Measurements from ENCODE around the gene CALCR.

DNA sequence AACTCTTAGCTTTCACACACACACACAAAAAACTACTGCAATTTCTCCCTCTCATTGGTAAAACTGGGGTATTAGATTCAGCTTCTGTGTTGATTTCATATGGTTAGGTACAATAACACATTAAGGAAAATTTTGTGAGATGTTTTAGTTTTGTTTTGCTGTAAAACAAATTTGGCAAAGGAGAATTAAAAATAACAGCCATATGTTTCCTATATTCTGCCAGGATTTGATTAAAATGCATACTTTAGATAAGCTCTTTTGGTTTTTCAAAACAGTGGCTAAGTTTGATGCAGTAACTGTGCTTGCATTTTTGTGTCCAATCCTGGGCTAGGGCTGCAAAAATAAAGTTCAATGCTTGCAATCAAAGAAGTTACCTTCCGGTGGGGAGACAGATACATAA, 126.3 kb downstream of the CALCR start:
- TF ChIP-seq POLR2A (IDR thresholded peaks at IDR 0.05): no peak
- TF ChIP-seq, protein P1, sequence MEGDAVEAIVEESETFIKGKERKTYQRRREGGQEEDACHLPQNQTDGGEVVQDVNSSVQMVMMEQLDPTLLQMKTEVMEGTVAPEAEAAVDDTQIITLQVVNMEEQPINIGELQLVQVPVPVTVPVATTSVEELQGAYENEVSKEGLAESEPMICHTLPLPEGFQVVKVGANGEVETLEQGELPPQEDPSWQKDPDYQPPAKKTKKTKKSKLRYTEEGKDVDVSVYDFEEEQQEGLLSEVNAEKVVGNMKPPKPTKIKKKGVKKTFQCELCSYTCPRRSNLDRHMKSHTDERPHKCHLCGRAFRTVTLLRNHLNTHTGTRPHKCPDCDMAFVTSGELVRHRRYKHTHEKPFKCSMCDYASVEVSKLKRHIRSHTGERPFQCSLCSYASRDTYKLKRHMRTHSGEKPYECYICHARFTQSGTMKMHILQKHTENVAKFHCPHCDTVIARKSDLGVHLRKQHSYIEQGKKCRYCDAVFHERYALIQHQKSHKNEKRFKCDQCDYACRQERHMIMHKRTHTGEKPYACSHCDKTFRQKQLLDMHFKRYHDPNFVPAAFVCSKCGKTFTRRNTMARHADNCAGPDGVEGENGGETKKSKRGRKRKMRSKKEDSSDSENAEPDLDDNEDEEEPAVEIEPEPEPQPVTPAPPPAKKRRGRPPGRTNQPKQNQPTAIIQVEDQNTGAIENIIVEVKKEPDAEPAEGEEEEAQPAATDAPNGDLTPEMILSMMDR (IDR thresholded peaks at IDR 0.05): no peak
